HEK293 (cell line): ENCODE data around the gene SEC11A.
A peak's percentile ranks its signal among the peaks of the same experiment; 100 is the strongest.

Source experiments
- CTCF ChIA-PET: fragments of 350-600 bp; formaldehyde crosslinking; extraction: SDS; loops from one replicate; lab custom pipeline; 2021; ENCODE audit warnings: antibody characterized with exemption; lab: Yijun Ruan, JAX
- POLR2A ChIA-PET: fragments of 300-600 bp; formaldehyde crosslinking; extraction: SDS; loops from one replicate; lab custom pipeline; 2020; ENCODE audit warnings: antibody characterized with exemption, inconsistent platforms; lab: Yijun Ruan, JAX
- H3K27ac ChIP-seq: fragments of 200-500 bp; sonication (Bioruptor generic); 2 replicates; pipeline ENCODE4 v1.5.1; 2014; ENCODE audit warnings: low read depth, low read length, control low read depth, inconsistent platforms; ENCODE audit errors: extremely low read depth
- H3K36me3 ChIP-seq, 2 experiments: fragments of 200-500 bp in 1 of 2; sonication (Bioruptor generic) in 1 of 2; 1 replicate in 1 of 2; 2 replicates in 1 of 2; pipeline ENCODE4 v1.5.1; 2014 to 2017; ENCODE audit warnings: inconsistent platforms in 2 of 2, low read length in 2 of 2; ENCODE audit not compliant: control insufficient read depth in 2 of 2, insufficient read depth in 1 of 2
- H3K4me1 ChIP-seq: fragments of 200-500 bp; sonication (Bioruptor generic); 2 replicates; pipeline ENCODE4 v1.5.1; 2014; ENCODE audit warnings: mild to moderate bottlenecking, low read length, inconsistent platforms; ENCODE audit not compliant: control insufficient read depth, insufficient read depth
- H3K4me3 ChIP-seq: 2 replicates; pipeline ENCODE4 v1.5.1; 2011; ENCODE audit warnings: low read depth, mild to moderate bottlenecking, control low read depth, low read length, moderate library complexity
- H3K9me3 ChIP-seq: fragments of 200-500 bp; sonication (Bioruptor generic); 2 replicates; pipeline ENCODE4 v1.5.1; 2014; ENCODE audit warnings: low read depth, low read length, inconsistent platforms; ENCODE audit not compliant: control insufficient read depth, insufficient read depth
- GLIS1 ChIP-seq: fragments of 450-650 bp; formaldehyde crosslinking; IDR thresholded peaks from 2 replicates; pipeline ENCODE4 v1.5.1; 2016; ENCODE audit warnings: missing biosample characterization, missing genetic modification characterization
- KLF10 ChIP-seq: fragments of 450-650 bp; IDR thresholded peaks from 2 replicates; pipeline ENCODE4 v1.5.1; 2018; ENCODE audit warnings: missing biosample characterization, mild to moderate bottlenecking, missing genetic modification characterization
- ZBTB17 ChIP-seq: fragments of 450-650 bp; formaldehyde crosslinking; IDR thresholded peaks from 2 replicates; pipeline ENCODE4 v1.5.1; 2016; ENCODE audit warnings: missing biosample characterization, missing genetic modification characterization
- ZBTB21 ChIP-seq: fragments of 450-650 bp; formaldehyde crosslinking; IDR thresholded peaks from 2 replicates; pipeline ENCODE4 v1.5.1; 2017; ENCODE audit warnings: missing biosample characterization, missing genetic modification characterization
- ZNF132 ChIP-seq: fragments of 450-650 bp; formaldehyde crosslinking; IDR thresholded peaks from 2 replicates; pipeline ENCODE4 v1.5.1; 2017; ENCODE audit warnings: missing biosample characterization, missing genetic modification characterization, borderline replicate concordance
- ZNF148 ChIP-seq: fragments of 450-650 bp; formaldehyde crosslinking; IDR thresholded peaks from 2 replicates; pipeline ENCODE4 v1.5.0; 2017; ENCODE audit warnings: missing biosample characterization, missing genetic modification characterization, borderline replicate concordance
- ZNF211 ChIP-seq: fragments of 450-650 bp; formaldehyde crosslinking; IDR thresholded peaks from 2 replicates; pipeline ENCODE4 v1.5.1; 2016; ENCODE audit warnings: low read depth, missing biosample characterization, missing genetic modification characterization
- ZNF274 ChIP-seq, 2 experiments: fragments of 200-500 bp in 1 of 2; fragments of 450-650 bp in 1 of 2; sonication (Bioruptor generic) in 1 of 2; formaldehyde crosslinking in 1 of 2; IDR thresholded peaks; 2 replicates each; pipeline versions ENCODE4 v1.5.1 to v1.6.1; 2014 to 2016; ENCODE audit warnings: borderline replicate concordance in 1 of 2, inconsistent platforms in 1 of 2, low read length in 1 of 2, missing biosample characterization in 1 of 2, missing genetic modification characterization in 1 of 2
- ZNF354C ChIP-seq: fragments of 450-650 bp; formaldehyde crosslinking; IDR thresholded peaks from 2 replicates; pipeline ENCODE4 v1.5.1; 2016; ENCODE audit warnings: missing biosample characterization, missing genetic modification characterization, low read depth, borderline replicate concordance
- ZNF37A ChIP-seq: fragments of 450-650 bp; IDR thresholded peaks from 2 replicates; pipeline ENCODE4 v1.5.1; 2018; ENCODE audit warnings: missing biosample characterization, missing genetic modification characterization
- ZNF394 ChIP-seq: fragments of 450-650 bp; formaldehyde crosslinking; IDR thresholded peaks from 2 replicates; pipeline ENCODE4 v1.5.1; 2016; ENCODE audit warnings: missing biosample characterization, missing genetic modification characterization, mild to moderate bottlenecking, moderate library complexity, borderline replicate concordance
- ZNF544 ChIP-seq: fragments of 450-650 bp; formaldehyde crosslinking; IDR thresholded peaks from 2 replicates; pipeline ENCODE4 v1.5.0; 2017; ENCODE audit warnings: missing biosample characterization, missing genetic modification characterization
- ZNF560 ChIP-seq: fragments of 450-650 bp; formaldehyde crosslinking; IDR thresholded peaks from 2 replicates; pipeline ENCODE4 v1.5.1; 2017; ENCODE audit warnings: missing biosample characterization, missing genetic modification characterization, borderline replicate concordance
- ZNF600 ChIP-seq: fragments of 450-650 bp; formaldehyde crosslinking; IDR thresholded peaks from 2 replicates; pipeline ENCODE4 v1.5.1; 2016; ENCODE audit warnings: missing biosample characterization, missing genetic modification characterization
- ZSCAN4 ChIP-seq: fragments of 450-650 bp; formaldehyde crosslinking; IDR thresholded peaks from 2 replicates; pipeline ENCODE4 v1.5.1; 2017; ENCODE audit warnings: missing biosample characterization, missing genetic modification characterization

SEC11A gene

GRCh38 chr15:84765675-84766074 lies 49.7 kb upstream of the SEC11A start (continued):
- no peak for TF ChIP-seq ZNF132 (tag by site-specific recombination)
- TF ChIP-seq ZSCAN4 (tag by site-specific recombination): no peak
- no peak for TF ChIP-seq GLIS1 (tag by site-specific recombination)
- TF ChIP-seq ZNF354C: no peak
- TF ChIP-seq ZNF148 (tag by site-specific recombination): no peak
- TF ChIP-seq ZNF544 (tag by site-specific recombination): no peak

- Histone ChIP-seq H3K36me3 (peaks cover 36 to 51% of the 10 kb centered on the region in 2 experiments; a peak in 2 of 3 replicates), H3K27ac (no peak overlapping the region)
- CTCF ChIA-PET: interaction anchor here (1.0 kb wide), 2 partner anchors 49 to 110 kb away, joined by 3 read pairs; no protein-coding TSS in a partner anchor
- TF ChIP-seq ZNF394 (tag by site-specific recombination) (no peak), ZNF274 (IDR thresholded peaks at IDR 0.05; ENCODE audit: low read length) (no peak), ZNF274 (tag by site-specific recombination; IDR thresholded peaks at IDR 0.05; ENCODE audit: borderline replicate concordance) (no peak), ZNF211 (0 out of 2 replicates have a peak, but pooled peaks have one; percentile 20)
- TF ChIP-seq, all 188 proteins: peak for 1
- Histone ChIP-seq H3K4me3 (no peak overlapping the region), H3K4me1 (peaks cover 11% of the 10 kb centered on the region), H3K9me3 (no peaks in the 10 kb centered on the region)
- POLR2A ChIA-PET: no interaction called here
Observed at GRCh38 chr15:84764989-84765388, 49.0 kb upstream of the SEC11A start.

GRCh38 chr15:84764585-84764984 lies 48.6 kb upstream of the SEC11A start:
- Histone ChIP-seq H3K36me3 (peaks cover 33 to 47% of the 10 kb centered on the region in 2 experiments; a peak in 2 of 3 replicates), H3K4me3 (no peak overlapping the region), H3K9me3 (no peaks in the 10 kb centered on the region), H3K27ac (no peak overlapping the region), H3K4me1 (peaks cover 11% of the 10 kb centered on the region)
- CTCF ChIA-PET: interaction anchor here (0.7 to 1.0 kb wide), 3 partner anchors 48 to 200 kb away, joined by 3 read pairs; no protein-coding TSS in a partner anchor
- POLR2A ChIA-PET: no interaction called here
- TF ChIP-seq ZNF560 (tag by site-specific recombination): no peak
- no peak for TF ChIP-seq ZNF37A
- TF ChIP-seq, all 188 proteins: peak for 0

GRCh38 chr15:84762840-84763572 lies 47.1 kb upstream of the SEC11A start:
- CTCF ChIA-PET: interaction anchor here (0.6 kb wide), 1 partner anchor 11 kb away, joined by 4 read pairs; no protein-coding TSS in a partner anchor
- no peak overlapping the region for H3K27ac ChIP-seq
- peaks cover 28 to 31% of the 10 kb centered on the region in 2 experiments; a peak in 2 of 3 replicates for H3K36me3 ChIP-seq

More at GRCh38 chr15:84762840-84763572, 47.1 kb upstream of the SEC11A start:
- no peaks in the 10 kb centered on the region for H3K9me3 ChIP-seq
- TF ChIP-seq KLF10 (no peak), ZBTB17 (tag by site-specific recombination) (0 out of 2 replicates have a peak, but pooled peaks have one; percentile 18), ZBTB21 (tag by site-specific recombination) (no peak), ZNF600 (peak; percentile 22; the same call in 1 of the 2 replicates)
- TF ChIP-seq, all 188 proteins: peak for 2
- peaks cover 17% of the 10 kb centered on the region for H3K4me1 ChIP-seq
- POLR2A ChIA-PET: no interaction called here
- no peak overlapping the region for H3K4me3 ChIP-seq
